K562 (cell line): ENCODE measurements around the gene CYBRD1. TPM values are rescaled to one million over a fixed set of nuclear protein-coding genes. Genes with fewer than 3 reads are reported as not detected.
A peak's percentile ranks its signal among the peaks of the same experiment; 100 is the strongest.

ENCODE experiments used
- AFF4 ChIP-seq: sonication (generic); formaldehyde crosslinking; IDR thresholded peaks from 2 replicates; pipeline ENCODE4 v1.8.0; 2023; ENCODE audit warnings: mild to moderate bottlenecking, missing genetic modification reagents
- BACH1 ChIP-seq: fragments of 200-800 bp; sonication (Bioruptor generic); IDR thresholded peaks from 2 replicates; pipeline ENCODE4 v1.6.1; 2016; ENCODE audit warnings: missing genetic modification characterization, missing compliant biosample characterization
- CBX5 ChIP-seq: IDR thresholded peaks from 2 replicates; pipeline ENCODE4 v1.6.1; 2014; ENCODE audit warnings: low read depth, borderline replicate concordance
- MAFG ChIP-seq: fragments of 450-650 bp; conservative IDR thresholded peaks from 2 replicates; pipeline ENCODE4 v1.6.1; 2016; ENCODE audit warnings: missing genetic modification characterization, missing compliant biosample characterization
- MCM7 ChIP-seq, 2 experiments: fragments of 450-650 bp; IDR thresholded peaks; 2 replicates each; pipeline ENCODE4 v1.6.1; 2016 to 2018
- PHF8 ChIP-seq: fragments of 200-600 bp; sonication (generic); IDR thresholded peaks from 2 replicates; pipeline ENCODE4 v1.6.1; 2012; ENCODE audit warnings: mixed run types, mild to moderate bottlenecking, inconsistent platforms, low read length, moderate library complexity, borderline replicate concordance
- PURB ChIP-seq: sonication (generic); formaldehyde crosslinking; IDR thresholded peaks from 2 replicates; pipeline ENCODE4 v1.9.0; 2021; ENCODE audit warnings: low read depth, mild to moderate bottlenecking, missing genetic modification reagents
- SFPQ ChIP-seq: fragments of 200-400 bp; formaldehyde crosslinking; IDR thresholded peaks from 2 replicates; pipeline ENCODE4 v1.6.1; 2017; ENCODE audit warnings: mild to moderate bottlenecking, low read depth, low read length, moderate library complexity
- SMARCE1 ChIP-seq: fragments of 450-650 bp; IDR thresholded peaks from 2 replicates; pipeline ENCODE4 v1.7.1; 2016; ENCODE audit warnings: mild to moderate bottlenecking
- ZNF408 ChIP-seq: fragments of 250-450 bp; sonication (Bioruptor Pico); IDR thresholded peaks from 2 replicates; pipeline ENCODE4 v1.4.0; 2020; ENCODE audit warnings: low read depth, mild to moderate bottlenecking, moderate library complexity
- polyA plus RNA-seq, 8 experiments: library from polyadenylated mRNA; depleted of rRNA in 4 of 8; stranded (reverse) in 5 of 8; unstranded in 3 of 8; fragments of >200 nt; fragmentation: Nextera tagmentation in 2 of 8; fragmentation: Illumina TruSeq in 1 of 8; extraction: Ambion mirVana in 2 of 8; extraction: Trizol in 1 of 8; gene quantifications; 2 replicates each; pipeline versions ENCODE4 v1.2.1 to v1.2.3, GENCODE V29; 2011 to 2014; ENCODE audit warnings: inconsistent platforms in 1 of 8, missing spikeins in 1 of 8
- total RNA-seq, 7 experiments: library from RNA; depleted of rRNA in 6 of 7; stranded (reverse); fragments of >200 nt in 6 of 7; fragmentation: Illumina TruSeq in 2 of 7; extraction: Trizol in 2 of 7; gene quantifications; 2 replicates each; pipeline versions ENCODE4 v1.2.1 to v1.2.3, GENCODE V29; 2011 to 2021; ENCODE audit warnings: low replicate concordance in 1 of 7
- TF ChIP-seq, protein P1 (sequence below): fragments of 250-450 bp; sonication (Bioruptor Pico); IDR thresholded peaks from 2 replicates; pipeline ENCODE4 v1.5.0; 2022; ENCODE audit warnings: mild to moderate bottlenecking
- TF ChIP-seq, protein P2 (sequence below), 2 experiments: fragments of 450-650 bp; IDR thresholded peaks; 2 replicates each; pipeline ENCODE4 v1.6.1; 2016
- TF ChIP-seq, protein P3 (sequence below): sonication (generic); formaldehyde crosslinking; IDR thresholded peaks from 2 replicates; pipeline ENCODE4 v1.8.0; 2022; ENCODE audit warnings: missing genetic modification reagents, mild to moderate bottlenecking, borderline replicate concordance

CYBRD1 gene
- total and polyA plus RNA-seq, 9 of the 15 experiments (the other 6 are each of a cell fraction or from before 2014, with no cell fraction given), result 9.6 to 22.4 (median 15.6) TPM

DNA sequence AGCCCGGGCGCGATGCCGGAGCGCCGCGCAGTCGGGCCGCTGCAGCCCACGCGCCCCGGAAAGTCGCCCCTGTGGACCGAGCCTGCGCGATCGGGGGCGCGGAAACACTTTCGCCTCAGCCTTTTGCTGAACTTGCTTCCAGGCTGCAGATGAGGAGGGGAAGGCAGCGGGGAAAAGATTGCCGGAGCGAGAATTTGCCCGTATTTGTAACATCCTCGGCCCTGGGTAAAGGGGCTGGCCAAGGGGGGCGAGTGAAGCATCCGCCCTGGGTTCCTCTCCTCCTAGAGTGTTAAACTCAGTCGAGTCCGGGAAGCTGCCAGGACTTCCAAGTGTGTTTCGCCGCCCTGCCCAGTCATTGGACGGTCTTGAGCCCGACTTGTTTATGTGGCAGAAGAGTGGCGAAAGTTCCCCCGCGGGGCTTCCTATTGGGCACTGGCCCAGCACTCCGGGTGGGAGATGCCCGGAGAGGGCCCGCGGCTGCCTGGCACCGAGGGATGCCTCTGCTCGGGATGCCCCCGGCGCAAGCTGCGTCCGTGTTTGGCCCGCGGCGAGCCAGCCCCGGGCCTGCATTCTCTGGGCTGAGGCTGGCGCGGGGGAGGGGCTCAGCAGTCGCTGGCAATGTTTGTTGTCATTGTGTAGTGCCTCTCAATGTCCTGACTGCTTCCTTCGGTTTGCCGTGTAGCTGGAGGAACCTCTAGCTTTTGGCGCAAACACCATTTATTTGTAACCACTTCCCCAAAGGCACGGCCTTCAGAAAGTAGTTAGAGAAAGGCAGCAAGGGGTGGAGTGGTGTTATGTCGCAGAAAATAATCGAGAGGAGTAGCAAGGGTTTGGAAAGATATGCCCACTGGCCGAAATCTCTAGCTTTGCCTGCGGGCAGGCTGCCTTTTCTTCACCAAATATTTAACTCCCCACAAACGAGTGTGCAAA, 1.1 kb downstream of the CYBRD1 start (continued):
- TF ChIP-seq AFF4 (CRISPR knock-in tag) (peak; percentile 71; the same call in 1 of the 2 replicates), SMARCE1 (no peak), SFPQ (no peak), BACH1 (tag) (no peak), MAFG (tag) (no peak), MCM7 (IDR thresholded peaks at IDR 0.05) (no peak), PURB (CRISPR knock-in tag) (no peak), ZNF408 (no peak), PHF8 (peak; percentile 30; the same call in 1 of the 2 replicates), CBX5 (no peak)
- TF ChIP-seq, protein P1, sequence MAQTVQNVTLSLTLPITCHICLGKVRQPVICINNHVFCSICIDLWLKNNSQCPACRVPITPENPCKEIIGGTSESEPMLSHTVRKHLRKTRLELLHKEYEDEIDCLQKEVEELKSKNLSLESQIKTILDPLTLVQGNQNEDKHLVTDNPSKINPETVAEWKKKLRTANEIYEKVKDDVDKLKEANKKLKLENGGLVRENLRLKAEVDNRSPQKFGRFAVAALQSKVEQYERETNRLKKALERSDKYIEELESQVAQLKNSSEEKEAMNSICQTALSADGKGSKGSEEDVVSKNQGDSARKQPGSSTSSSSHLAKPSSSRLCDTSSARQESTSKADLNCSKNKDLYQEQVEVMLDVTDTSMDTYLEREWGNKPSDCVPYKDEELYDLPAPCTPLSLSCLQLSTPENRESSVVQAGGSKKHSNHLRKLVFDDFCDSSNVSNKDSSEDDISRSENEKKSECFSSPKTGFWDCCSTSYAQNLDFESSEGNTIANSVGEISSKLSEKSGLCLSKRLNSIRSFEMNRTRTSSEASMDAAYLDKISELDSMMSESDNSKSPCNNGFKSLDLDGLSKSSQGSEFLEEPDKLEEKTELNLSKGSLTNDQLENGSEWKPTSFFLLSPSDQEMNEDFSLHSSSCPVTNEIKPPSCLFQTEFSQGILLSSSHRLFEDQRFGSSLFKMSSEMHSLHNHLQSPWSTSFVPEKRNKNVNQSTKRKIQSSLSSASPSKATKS, result no peak
- TF ChIP-seq, protein P2, sequence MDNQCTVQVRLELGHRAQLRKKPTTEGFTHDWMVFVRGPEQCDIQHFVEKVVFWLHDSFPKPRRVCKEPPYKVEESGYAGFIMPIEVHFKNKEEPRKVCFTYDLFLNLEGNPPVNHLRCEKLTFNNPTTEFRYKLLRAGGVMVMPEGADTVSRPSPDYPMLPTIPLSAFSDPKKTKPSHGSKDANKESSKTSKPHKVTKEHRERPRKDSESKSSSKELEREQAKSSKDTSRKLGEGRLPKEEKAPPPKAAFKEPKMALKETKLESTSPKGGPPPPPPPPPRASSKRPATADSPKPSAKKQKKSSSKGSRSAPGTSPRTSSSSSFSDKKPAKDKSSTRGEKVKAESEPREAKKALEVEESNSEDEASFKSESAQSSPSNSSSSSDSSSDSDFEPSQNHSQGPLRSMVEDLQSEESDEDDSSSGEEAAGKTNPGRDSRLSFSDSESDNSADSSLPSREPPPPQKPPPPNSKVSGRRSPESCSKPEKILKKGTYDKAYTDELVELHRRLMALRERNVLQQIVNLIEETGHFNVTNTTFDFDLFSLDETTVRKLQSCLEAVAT (IDR thresholded peaks at IDR 0.05), result peak; percentile 31 to 41; a peak in 1 of 4 replicates
- TF ChIP-seq, protein P3, sequence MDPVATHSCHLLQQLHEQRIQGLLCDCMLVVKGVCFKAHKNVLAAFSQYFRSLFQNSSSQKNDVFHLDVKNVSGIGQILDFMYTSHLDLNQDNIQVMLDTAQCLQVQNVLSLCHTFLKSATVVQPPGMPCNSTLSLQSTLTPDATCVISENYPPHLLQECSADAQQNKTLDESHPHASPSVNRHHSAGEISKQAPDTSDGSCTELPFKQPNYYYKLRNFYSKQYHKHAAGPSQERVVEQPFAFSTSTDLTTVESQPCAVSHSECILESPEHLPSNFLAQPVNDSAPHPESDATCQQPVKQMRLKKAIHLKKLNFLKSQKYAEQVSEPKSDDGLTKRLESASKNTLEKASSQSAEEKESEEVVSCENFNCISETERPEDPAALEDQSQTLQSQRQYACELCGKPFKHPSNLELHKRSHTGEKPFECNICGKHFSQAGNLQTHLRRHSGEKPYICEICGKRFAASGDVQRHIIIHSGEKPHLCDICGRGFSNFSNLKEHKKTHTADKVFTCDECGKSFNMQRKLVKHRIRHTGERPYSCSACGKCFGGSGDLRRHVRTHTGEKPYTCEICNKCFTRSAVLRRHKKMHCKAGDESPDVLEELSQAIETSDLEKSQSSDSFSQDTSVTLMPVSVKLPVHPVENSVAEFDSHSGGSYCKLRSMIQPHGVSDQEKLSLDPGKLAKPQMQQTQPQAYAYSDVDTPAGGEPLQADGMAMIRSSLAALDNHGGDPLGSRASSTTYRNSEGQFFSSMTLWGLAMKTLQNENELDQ (CRISPR knock-in tag), result no peak
